ENCODE results near the gene IVNS1ABP. TPM values are rescaled to one million over a fixed set of nuclear protein-coding genes. Genes with fewer than 3 reads are reported as not detected.

The IVNS1ABP gene
- total RNA-seq, 1 experiment from 2014 or later, result 93.9 TPM

DNA sequence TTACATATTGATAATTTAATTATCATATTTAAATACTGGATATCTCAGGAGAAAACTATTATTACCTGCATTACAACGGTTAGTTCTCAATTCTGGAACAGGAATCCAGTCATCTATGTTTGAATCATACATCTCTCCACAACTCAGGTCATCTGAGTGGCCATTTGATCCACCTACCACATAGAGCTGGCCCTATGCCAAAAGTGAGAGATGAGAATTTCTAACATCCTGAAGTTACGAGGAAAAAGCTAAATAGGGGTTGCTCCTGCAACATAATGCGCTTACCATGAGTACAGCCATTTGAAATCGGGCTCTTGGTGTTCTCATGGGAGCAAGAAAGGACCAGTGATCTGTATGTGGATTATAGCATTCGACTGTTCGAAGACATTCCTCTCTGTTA, 16.9 kb downstream of the IVNS1ABP start:
- Histone ChIP-seq H3K9me3 (replicated peaks) (no peaks in the 10 kb centered on the region), H3K36me3 (peaks cover 100% of the 10 kb centered on the region)

DNA sequence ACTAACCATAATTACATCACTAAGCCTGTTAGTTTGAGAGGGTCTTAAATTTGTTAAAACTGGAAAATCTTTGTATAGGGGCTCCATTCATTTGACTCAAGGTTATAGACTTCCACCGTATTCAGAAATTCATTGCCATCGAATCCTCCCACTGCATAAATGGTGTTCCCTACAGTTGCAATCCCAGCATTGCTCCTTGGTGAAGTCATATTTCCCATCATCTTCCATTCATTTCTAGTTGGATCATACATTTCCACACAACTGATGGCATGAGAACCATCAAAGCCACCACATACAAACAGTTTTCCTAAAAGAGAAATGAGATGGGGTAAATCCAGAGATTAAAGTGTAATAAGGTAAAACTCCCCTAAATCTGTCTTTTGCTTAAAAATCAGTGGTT, 19.1 kb downstream of the IVNS1ABP start:
- H3K9me3 ChIP-seq (replicated peaks), result no peaks in the 10 kb centered on the region
- H3K27me3 ChIP-seq (replicated peaks), result no peaks in the 10 kb centered on the region
- H3K4me1 ChIP-seq (replicated peaks), result no peaks in the 10 kb centered on the region
- no peak for DNase-seq (ENCODE audit: low read depth in 1 of 2, low spot score in 2 of 2)
- H3K4me3 ChIP-seq, result no peak overlapping the region
- no peak overlapping the region for H3K27ac ChIP-seq
- peaks cover 100% of the 10 kb centered on the region for H3K36me3 ChIP-seq

More for the DNA sequence above, 16.9 kb downstream of the IVNS1ABP start:
- DNase-seq (ENCODE audit: low read depth in 1 of 2, low spot score in 2 of 2), result no peak
- Histone ChIP-seq H3K4me1 (replicated peaks) (peaks cover 4% of the 10 kb centered on the region; the same call in 1 of the 2 replicates), H3K4me3 (no peak overlapping the region), H3K27ac (no peak overlapping the region), H3K27me3 (replicated peaks) (no peaks in the 10 kb centered on the region)

DNA sequence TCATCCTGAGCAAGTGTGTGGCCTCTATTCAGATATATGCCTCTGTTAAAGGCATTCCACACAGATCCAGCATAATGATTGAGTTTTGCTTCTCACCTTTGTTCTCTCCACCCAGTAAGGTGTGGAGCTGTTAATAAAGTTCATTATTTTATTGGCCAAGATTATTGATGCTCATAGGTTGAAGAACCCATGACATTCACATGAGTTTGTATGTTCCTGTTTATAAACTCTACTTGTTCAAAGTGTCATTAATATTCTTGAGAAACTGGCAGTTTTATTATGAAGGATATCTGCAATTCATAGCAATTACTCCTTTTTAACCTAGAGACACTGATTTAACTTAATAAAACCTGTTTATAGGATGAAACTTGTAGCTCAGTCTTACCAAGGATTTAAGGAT, 22.0 kb downstream of the IVNS1ABP start:
- H3K27me3 ChIP-seq (replicated peaks), result no peaks in the 10 kb centered on the region
- no peak overlapping the region for H3K27ac ChIP-seq
- no peaks in the 10 kb centered on the region for H3K9me3 ChIP-seq (replicated peaks)
- no peak overlapping the region for H3K4me3 ChIP-seq
- DNase-seq (ENCODE audit: low read depth in 1 of 2, low spot score in 2 of 2), result no peak
- H3K36me3 ChIP-seq, result peaks cover 77% of the 10 kb centered on the region
- no peaks in the 10 kb centered on the region for H3K4me1 ChIP-seq (replicated peaks)

DNA sequence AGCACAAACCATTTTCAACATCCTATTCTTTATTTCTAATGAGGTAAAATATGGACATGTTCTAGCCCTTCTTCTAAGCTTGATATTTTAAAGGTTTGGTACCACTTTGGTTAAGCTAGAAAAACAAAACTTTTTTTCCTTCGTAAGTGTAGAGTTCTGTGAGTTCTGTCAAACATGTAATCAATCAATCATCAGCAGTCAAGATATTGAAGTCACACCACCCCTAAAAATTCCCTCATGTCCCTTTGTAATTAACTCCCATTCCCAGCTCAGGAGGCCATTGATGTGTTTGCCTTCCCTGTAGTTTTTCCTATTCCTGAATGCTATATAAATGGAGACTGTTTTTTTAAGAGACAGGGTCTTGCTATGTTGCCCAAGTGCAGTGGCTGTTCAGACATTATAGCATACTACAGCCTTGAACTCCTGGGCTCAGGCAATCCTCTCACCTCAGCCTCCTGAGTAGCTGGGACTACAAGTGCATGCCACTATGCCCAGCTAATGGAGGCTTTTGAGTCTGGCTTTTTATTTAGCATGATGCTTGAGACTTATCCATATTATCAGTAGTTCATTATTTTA, 23.0 kb downstream of the IVNS1ABP start:
- Histone ChIP-seq H3K36me3 (peaks cover 66% of the 10 kb centered on the region), H3K9me3 (replicated peaks) (no peaks in the 10 kb centered on the region), H3K27me3 (replicated peaks) (no peaks in the 10 kb centered on the region), H3K4me3 (no peak overlapping the region), H3K27ac (no peak overlapping the region), H3K4me1 (replicated peaks) (no peaks in the 10 kb centered on the region)
- no peak for DNase-seq (ENCODE audit: low read depth in 1 of 2, low spot score in 2 of 2)

DNA sequence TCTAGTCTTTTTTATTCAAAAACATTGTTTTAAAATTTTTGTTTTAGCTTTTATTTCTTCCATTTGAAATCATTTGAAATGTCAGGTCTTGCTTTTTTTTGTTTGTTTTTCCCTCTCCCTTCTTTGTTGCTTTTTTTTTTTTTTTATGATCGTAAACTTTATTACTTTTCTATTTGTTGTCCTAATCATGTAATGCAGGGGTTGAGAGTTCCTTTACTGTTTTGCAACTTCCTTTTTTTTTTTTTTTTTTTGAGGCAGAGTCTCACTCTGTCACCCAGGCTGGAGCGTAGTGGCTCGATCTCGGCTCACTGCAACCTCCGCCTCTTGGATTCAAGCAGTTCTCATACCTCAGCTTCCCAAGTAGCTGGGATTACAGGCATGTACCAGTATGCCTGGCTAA, 24.8 kb downstream of the IVNS1ABP start:
- Histone ChIP-seq H3K27ac (no peak overlapping the region), H3K9me3 (replicated peaks) (no peaks in the 10 kb centered on the region), H3K4me1 (replicated peaks) (no peaks in the 10 kb centered on the region), H3K27me3 (replicated peaks) (no peaks in the 10 kb centered on the region), H3K4me3 (no peak overlapping the region), H3K36me3 (peaks cover 48% of the 10 kb centered on the region)
- no peak for DNase-seq (ENCODE audit: low read depth in 1 of 2, low spot score in 2 of 2)

DNA sequence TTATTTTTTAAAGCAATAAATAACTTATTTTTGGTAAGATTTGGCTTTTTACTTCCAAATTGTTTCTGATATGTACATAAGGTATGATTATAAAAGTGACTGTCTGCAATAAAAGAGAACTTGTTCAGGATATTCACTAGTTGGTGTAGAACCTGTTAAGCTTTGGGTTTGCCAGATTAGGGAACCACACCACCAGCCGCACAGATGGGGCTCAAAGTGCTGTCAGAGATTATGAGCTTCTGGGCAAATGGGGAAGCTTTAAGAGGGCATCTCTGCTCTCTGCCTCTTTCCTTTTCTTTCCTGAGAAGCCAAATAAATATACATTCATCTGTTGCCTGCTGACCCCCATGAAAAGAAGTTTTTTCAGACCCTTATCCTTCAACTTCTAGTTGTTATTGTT, 25.4 kb downstream of the IVNS1ABP start:
- no peak overlapping the region for H3K27ac ChIP-seq

DNA sequence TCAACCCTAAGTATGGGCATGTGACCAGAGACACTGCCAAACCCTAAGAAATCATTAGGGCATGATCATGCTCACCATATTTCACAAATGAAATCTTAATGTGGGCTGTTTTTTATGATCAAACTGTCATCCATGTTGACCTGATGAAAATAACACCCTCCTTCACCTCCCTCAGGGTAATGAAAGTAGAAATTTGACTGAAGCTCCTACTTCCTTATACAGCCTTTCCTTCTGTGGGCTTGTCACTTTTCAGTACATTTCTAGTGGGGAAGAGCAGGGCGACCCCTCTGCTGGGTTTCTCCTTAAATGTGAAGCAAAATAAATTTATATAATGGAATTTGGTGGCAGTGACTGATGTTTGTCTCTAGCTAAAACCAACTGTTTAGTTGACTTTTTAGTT, 25.9 kb downstream of the IVNS1ABP start:
- H3K4me1 ChIP-seq (replicated peaks), result no peaks in the 10 kb centered on the region
- no peak overlapping the region for H3K27ac ChIP-seq
- H3K9me3 ChIP-seq (replicated peaks), result no peaks in the 10 kb centered on the region
- H3K27me3 ChIP-seq (replicated peaks), result no peaks in the 10 kb centered on the region
- no peak overlapping the region for H3K4me3 ChIP-seq
- H3K36me3 ChIP-seq, result peaks cover 37% of the 10 kb centered on the region
- DNase-seq (ENCODE audit: low read depth in 1 of 2, low spot score in 2 of 2), result no peak

More for the DNA sequence above, 25.4 kb downstream of the IVNS1ABP start:
- Histone ChIP-seq H3K4me1 (replicated peaks) (no peaks in the 10 kb centered on the region), H3K9me3 (replicated peaks) (no peaks in the 10 kb centered on the region), H3K4me3 (no peak overlapping the region), H3K27me3 (replicated peaks) (no peaks in the 10 kb centered on the region), H3K36me3 (peaks cover 42% of the 10 kb centered on the region)
- no peak for DNase-seq (ENCODE audit: low read depth in 1 of 2, low spot score in 2 of 2)

DNA sequence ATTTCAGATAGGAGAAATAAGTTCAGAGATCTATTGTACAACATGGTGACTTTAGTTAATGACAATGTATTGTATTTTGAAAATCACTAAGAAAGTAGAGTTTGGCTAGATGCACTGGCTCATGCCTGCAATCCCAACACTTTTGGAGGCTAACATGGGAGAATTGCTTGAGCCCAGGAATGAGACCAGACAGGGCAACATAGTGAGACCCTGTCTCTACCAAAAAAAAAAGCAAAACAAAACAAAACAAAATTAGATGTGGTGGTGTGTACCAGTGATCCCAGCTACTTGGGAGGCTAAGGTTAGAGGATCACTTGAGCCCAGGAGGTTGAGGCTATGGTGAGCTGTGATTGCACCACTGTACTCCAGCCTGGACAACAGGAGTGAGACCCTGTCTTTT, 27.2 kb downstream of the IVNS1ABP start:
- Histone ChIP-seq H3K36me3 (peaks cover 24% of the 10 kb centered on the region), H3K4me1 (replicated peaks) (0 out of 2 replicates have a peak, but pooled peaks cover 1% of the 10 kb centered on the region), H3K9me3 (replicated peaks) (no peaks in the 10 kb centered on the region), H3K27ac (no peak overlapping the region), H3K27me3 (replicated peaks) (no peaks in the 10 kb centered on the region), H3K4me3 (no peak overlapping the region)
- DNase-seq (ENCODE audit: low read depth in 1 of 2, low spot score in 2 of 2), result no peak

DNA sequence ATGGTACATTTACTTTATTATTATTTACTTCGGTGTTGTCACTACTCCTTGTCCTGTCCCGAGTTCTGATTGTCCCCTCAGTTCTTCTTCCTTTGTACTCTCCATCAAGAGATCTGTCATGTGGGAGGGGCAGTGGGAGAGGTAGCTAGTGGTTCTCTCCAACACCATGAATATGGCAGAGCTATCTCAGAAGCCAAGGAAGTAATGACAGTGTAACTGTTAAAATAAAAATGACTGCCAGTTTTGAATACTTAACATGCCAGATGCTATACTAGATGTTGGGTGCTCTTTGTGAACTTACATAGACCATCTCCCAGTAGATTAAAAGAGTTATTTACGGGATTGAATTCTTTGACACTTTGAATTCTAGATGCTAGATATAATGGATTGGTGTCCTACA, 28.6 kb downstream of the IVNS1ABP start:
- Histone ChIP-seq H3K27me3 (replicated peaks) (no peaks in the 10 kb centered on the region), H3K4me1 (replicated peaks) (0 out of 2 replicates have a peak, but pooled peaks cover 5% of the 10 kb centered on the region), H3K27ac (no peak overlapping the region), H3K36me3 (peaks cover 10% of the 10 kb centered on the region), H3K4me3 (no peak overlapping the region), H3K9me3 (replicated peaks) (no peaks in the 10 kb centered on the region)
- DNase-seq (ENCODE audit: low read depth in 1 of 2, low spot score in 2 of 2), result no peak

DNA sequence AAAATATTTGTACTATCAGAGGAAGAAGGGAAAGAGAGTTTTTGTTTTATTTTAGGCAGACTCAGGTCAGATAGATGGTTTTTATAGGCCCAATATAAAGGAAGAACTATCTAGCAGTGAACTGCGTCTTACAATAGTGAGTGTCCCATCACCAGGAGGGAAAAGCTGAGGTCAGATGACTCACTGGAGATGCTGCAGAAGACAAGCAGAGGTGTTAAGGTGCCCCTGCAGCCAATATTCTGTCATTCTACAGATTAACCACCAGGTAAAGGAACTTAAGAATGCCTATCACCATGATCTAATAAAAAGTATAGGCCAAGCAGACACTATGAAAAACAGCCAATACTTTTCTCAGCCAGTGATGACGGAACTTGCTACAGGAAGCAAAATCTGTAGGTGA, 29.6 kb downstream of the IVNS1ABP start:
- Histone ChIP-seq H3K4me1 (replicated peaks) (0 out of 2 replicates have a peak, but pooled peaks cover 5% of the 10 kb centered on the region), H3K9me3 (replicated peaks) (no peaks in the 10 kb centered on the region)

DNA sequence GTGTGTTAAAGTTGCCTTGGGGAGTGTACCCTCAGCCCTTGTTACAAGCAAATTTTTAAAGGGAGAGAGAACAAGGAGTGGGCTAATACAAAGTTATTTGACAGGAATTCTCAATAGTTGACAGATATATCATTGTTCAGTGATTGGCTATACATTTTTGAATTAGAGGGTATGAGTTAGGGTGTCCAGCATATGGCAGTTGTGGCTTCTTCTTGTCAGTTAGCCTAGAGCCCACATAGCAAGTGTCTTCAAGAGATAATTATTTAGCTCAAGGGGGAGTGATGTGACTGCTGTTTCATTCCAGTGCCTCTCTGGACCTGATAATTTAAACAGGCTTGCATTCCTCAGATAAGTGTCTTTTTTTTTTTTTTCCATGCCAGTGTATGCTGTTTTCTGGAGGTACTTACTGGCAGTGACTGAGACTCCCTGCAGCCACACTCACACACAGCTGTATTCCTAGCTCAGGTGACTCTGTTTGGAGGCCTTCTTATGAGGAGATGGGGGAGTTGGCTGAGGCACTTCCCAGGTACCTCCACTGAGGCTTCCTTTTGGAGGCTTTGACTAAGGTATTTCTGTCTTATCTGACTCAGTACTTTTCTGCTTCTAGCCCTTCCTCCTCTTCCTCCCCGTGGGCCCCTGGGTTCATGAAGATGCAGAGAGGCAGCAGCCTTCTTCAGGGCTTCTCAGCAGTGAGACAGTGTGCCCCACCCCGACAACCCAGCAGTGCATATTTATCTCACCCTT, 32.3 kb downstream of the IVNS1ABP start:
- Histone ChIP-seq H3K4me3 (no peak overlapping the region), H3K27me3 (replicated peaks) (no peaks in the 10 kb centered on the region), H3K9me3 (replicated peaks) (no peaks in the 10 kb centered on the region), H3K4me1 (replicated peaks) (0 out of 2 replicates have a peak, but pooled peaks cover 5% of the 10 kb centered on the region), H3K36me3 (no peaks in the 10 kb centered on the region), H3K27ac (no peak overlapping the region)
- no peak for DNase-seq (ENCODE audit: low read depth in 1 of 2, low spot score in 2 of 2)

More for the DNA sequence above, 29.6 kb downstream of the IVNS1ABP start:
- Histone ChIP-seq H3K36me3 (peaks cover under 1% of the 10 kb centered on the region; the same call in 1 of the 2 replicates), H3K27ac (no peak overlapping the region), H3K27me3 (replicated peaks) (no peaks in the 10 kb centered on the region), H3K4me3 (no peak overlapping the region)
- DNase-seq (ENCODE audit: low read depth in 1 of 2, low spot score in 2 of 2), result no peak

DNA sequence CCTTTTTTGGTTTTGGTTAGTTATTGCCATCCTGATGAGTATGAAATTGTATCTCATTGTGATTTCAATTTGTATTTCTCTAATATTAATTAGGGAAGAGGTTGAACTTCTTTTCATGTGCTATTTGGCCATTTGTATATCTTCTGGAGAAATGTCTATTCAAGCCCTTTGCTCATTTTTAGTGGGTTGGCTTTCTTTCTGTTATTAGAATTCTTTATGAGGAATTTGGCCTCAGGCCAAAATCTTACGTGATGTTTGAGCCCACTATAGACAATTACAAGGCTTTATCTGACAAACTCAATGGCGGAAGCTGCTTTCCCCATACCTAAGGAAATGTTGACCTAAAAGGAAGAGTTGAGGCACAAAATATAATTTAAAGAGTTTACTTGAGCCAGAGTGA, 32.9 kb downstream of the IVNS1ABP start:
- no peaks in the 10 kb centered on the region for H3K36me3 ChIP-seq
- no peaks in the 10 kb centered on the region for H3K9me3 ChIP-seq (replicated peaks)
- no peak overlapping the region for H3K27ac ChIP-seq
- H3K4me1 ChIP-seq (replicated peaks), result 0 out of 2 replicates have a peak, but pooled peaks cover 5% of the 10 kb centered on the region
- H3K4me3 ChIP-seq, result no peak overlapping the region
- H3K27me3 ChIP-seq (replicated peaks), result no peaks in the 10 kb centered on the region
- no peak for DNase-seq (ENCODE audit: low read depth in 1 of 2, low spot score in 2 of 2)

DNA sequence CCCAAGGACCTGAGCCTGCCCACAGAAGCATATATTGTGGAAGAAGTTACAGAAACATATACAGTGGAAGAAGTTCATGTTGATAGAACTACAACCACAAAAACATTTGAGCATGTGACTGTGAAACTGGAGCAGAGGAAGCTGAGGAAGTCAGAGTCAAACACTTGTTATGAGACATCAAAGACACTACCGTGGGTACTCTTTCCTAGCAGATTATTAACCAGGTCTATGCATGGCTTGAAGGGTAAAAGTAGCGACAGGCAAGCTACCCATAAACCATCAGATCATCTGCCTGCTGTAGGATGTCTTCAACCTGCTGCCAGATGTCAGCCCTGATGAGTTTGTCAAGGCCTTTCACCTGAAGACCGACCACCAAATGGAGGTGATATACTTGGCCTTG, 35.8 kb downstream of the IVNS1ABP start:
- Histone ChIP-seq H3K4me3 (no peak overlapping the region), H3K36me3 (no peaks in the 10 kb centered on the region), H3K27me3 (replicated peaks) (no peaks in the 10 kb centered on the region), H3K4me1 (replicated peaks) (0 out of 2 replicates have a peak, but pooled peaks cover 5% of the 10 kb centered on the region), H3K9me3 (replicated peaks) (no peaks in the 10 kb centered on the region), H3K27ac (no peak overlapping the region)
- DNase-seq (ENCODE audit: low read depth in 1 of 2, low spot score in 2 of 2), result no peak

DNA sequence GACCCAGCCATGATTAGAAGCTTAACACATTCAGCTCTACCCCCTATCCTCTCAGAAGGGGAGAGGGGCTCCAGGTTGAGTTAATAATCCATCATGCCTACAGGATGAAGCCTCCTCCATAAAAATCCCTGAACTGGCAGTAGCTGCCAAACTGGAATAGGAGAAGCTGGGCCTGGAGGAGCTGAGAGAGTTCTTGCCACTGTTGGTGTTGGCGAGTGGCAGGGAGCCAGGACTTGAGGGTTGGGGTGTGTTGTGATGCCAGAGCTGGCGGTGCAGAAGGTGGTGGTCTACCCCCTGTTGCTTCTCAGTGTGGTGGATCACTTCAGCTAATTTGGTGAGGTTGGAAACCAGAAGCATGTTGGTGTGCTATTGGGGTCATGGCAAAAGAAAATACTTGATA, 36.5 kb downstream of the IVNS1ABP start:
- H3K36me3 ChIP-seq, result no peaks in the 10 kb centered on the region
- no peak for DNase-seq (ENCODE audit: low read depth in 1 of 2, low spot score in 2 of 2)
- H3K9me3 ChIP-seq (replicated peaks), result no peaks in the 10 kb centered on the region
- no peaks in the 10 kb centered on the region for H3K27me3 ChIP-seq (replicated peaks)
- no peak overlapping the region for H3K27ac ChIP-seq
- no peak overlapping the region for H3K4me3 ChIP-seq
- 0 out of 2 replicates have a peak, but pooled peaks cover 5% of the 10 kb centered on the region for H3K4me1 ChIP-seq (replicated peaks)

Data from SJSA1 (cell line).